NCI-H1048 (cell line): ENCODE results near the gene DEPDC5.

Source experiments
- DNase-seq: peaks from one replicate; lab custom pipeline; 2025; lab: John Stamatoyannopoulos, UW

Gene DEPDC5

GRCh38 chr22:31896472-31896871, 142.7 kb downstream of the DEPDC5 start:
- no peak for DNase-seq

- DNase-seq = no peak
Observed at GRCh38 chr22:31897842-31898805, 144.3 kb downstream of the DEPDC5 start.

DNA sequence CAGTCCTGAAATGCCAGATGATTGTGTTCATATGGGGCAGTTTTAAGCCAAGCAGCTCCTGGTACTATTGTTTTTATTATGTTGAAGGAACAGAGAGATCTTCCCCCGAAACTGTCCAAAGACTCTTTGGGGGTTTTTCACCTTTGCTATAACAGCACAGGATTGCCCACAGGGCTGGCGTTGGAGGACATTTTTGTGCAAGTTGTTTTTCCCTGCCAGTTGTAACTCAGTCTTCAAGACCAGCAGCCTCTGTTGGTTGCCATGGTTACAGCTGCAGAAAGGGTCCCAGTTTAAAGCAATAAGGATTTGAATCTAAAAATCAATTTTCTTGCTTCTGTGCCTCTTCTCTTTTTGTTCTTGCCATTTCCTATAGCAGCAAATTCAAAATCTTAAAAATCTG, 145.1 kb downstream of the DEPDC5 start:
- DNase-seq = no peak

DNA sequence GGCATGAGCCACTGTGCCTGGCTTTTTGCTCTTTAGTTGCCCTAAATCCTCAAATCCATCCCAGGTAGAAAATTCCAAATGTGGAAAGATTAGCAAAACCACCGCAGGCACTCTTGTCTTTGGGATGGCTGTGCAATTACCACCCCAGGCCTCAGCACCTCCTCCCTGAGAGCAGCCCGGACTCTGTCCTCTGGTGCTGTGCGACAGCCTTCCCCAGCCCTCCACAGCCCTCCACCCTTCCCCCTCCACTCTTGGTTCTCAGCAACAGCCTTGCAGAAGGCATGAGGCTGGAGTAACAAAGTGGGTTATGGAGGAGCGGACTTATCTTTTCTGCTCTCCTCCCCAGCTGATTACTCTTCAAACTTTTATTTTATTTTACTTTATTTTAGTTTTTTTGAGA, 145.8 kb downstream of the DEPDC5 start:
- DNase-seq = no peak

- no peak for DNase-seq
Observed at GRCh38 chr22:31901388-31902137, 147.7 kb downstream of the DEPDC5 start.

- DNase-seq = no peak
Observed at GRCh38 chr22:31904651-31905050, 150.8 kb downstream of the DEPDC5 start.

DNA sequence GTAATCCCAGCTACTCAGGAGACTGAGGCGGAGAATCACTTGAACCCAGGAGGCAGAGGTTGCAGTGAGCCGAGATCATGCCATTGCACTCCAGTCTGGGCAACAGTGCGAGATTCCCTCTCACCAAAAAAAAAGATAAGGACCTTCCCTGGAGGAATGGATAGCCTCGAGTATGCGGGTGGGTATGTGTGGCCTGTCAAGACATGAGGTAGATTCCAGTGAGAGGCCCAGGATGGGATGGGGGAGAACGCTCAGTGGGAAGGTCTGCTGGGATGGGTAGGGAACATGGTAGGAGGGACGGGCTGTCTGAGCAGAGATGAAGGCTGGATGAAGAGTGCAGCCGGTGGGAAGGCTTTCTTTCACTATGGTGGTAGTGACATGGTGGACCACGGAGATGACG, 151.5 kb downstream of the DEPDC5 start:
- DNase-seq = no peak

GRCh38 chr22:31906086-31906485, 152.3 kb downstream of the DEPDC5 start:
- no peak for DNase-seq

GRCh38 chr22:31906569-31906968, 152.8 kb downstream of the DEPDC5 start:
- no peak for DNase-seq

DNA sequence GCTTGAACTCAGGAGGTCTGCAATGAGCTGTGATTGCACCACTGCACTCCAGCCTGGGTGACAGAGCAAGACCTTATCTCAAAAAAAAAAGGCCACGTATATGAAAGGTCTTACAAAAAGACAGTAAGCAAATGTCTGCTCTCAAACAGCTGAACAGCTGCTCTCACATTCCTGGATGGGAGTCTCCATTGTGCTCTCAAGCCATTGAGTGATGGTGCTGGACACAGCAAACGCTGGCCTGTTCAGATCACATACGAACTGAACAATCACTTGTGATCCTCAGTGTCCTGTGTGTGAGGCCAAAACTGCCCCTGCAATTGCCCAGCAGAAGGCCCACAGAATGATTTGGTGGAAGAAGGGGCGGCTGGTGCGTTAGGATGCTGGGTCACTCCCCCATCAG, 156.2 kb downstream of the DEPDC5 start:
- DNase-seq = no peak

DNA sequence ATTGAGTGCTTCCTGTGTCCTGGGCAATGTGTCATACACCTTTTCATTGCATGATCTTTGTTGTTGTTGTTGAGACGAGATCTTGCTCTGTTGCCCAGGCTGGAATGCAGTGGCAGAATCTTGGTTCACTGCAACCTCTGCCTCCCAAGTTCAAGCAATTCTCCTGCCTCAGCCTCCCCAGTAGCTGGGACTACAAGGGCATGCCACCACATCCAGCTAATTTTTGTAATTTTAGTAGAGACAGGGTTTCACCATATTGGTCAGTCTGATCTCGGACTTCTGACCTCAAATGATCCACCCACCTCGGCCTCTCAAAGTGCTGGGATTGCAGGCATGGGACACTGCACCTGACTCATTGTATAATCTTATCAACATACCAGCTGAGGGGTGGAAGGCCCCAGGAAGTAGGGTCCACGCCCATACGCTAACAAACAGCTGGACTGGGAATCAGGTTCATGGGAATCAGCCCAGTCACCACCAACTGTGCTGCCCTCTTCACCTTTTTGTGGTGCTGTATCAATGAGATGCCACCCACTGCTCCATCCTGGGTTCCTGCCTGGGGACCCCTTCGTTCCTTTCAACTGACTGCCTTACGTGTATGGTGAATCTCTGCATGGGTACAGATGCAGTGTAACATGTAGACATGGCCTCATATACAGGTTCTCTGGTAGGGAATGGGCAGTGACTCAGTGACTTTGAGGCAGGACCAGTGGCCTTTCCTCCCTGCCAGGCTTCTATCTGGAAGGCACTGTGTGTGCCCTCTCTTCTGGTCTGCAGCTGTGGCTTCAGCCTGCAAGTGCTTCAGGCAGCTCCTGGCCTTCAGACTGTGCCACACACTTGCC, 158.0 kb downstream of the DEPDC5 start:
- no peak for DNase-seq

DNA sequence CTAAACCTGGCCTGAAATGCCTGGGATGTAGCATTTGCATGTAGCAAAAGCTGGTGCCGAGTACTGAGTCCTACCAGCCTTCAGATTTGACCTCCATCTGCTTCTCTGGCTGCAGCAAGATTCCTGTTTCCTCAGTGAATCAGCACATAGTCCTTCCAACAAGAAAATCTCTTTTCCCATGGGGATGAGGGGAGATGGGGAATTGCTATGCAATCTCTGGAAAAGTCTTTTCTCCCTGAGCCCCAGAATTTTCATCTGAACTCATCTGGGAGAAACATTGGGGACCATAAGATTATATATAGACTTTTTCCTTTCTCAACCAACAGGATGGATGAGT, 158.6 kb downstream of the DEPDC5 start:
- DNase-seq = no peak

DNA sequence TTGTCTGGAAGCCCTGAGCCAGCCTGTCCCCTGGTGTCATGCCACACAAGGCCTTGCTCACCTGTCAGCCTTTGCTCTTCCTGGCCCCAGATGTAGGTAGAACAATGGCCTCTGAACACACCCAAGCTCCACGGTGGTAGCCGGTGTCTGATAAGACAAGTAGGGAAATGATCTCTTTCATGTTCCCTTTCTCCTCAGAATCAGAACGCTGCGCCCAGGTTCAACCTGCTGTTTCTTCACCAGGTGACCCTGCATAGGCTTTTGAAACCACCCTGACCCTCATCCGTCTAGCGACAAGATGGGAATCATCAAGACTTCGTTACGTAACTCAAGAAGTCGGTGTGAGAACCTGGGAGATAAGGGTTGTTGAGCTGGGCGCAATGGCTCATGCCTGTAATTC, 161.8 kb downstream of the DEPDC5 start:
- no peak for DNase-seq

DNA sequence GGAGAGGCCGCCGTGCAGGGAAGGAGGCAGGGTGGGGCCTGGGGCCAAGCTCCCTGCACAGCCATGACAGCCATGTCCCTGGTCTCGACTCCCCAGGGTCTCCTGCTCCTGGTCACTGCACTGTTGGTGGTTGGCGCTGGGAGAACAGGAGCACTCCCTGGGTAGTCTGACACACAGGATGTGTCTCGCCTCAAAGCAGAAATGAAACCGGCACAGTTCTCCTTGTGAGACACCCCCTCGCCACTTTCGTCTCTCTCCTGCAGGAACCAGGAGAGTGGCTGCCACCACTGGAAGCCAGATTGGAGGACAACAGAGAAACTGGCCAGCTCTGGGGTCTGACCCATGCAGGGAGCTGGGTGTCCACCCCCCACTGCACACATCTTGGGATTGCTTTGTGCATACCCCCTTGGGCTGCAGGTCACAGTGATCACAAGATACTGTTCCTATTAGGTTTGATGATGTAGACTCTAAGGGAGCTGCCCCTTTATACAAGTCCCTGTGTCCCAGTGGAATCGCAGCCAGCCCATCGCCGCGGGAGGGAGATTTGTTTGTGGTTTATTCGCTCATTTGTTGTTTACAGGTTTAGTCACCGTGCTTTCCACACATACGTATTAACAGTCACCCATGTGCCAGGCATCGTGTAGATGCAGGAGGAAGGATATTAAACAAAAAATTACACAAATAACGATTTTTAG, 163.6 kb downstream of the DEPDC5 start:
- no peak for DNase-seq

DNA sequence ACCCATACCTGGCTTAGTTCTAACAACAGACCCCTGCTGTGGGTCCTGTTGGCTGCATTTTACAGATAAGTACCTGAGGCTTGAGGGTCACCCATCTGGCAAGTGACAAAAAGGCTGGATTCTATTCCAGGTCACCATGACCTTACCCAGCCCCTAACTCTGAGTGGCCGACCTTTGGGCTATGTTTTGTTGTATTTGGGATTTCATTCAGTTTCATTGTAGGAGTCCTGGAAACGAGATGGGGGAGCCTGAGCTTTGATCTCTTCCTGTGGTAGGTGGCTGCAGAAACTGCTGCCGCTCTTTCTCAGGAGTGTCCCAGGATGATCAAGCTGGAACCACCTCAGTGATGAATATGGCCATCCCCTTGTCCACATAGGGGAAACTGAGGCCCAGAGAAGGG, 165.9 kb downstream of the DEPDC5 start:
- DNase-seq = no peak

GRCh38 chr22:31920306-31920705, 166.5 kb downstream of the DEPDC5 start:
- no peak for DNase-seq

DNA sequence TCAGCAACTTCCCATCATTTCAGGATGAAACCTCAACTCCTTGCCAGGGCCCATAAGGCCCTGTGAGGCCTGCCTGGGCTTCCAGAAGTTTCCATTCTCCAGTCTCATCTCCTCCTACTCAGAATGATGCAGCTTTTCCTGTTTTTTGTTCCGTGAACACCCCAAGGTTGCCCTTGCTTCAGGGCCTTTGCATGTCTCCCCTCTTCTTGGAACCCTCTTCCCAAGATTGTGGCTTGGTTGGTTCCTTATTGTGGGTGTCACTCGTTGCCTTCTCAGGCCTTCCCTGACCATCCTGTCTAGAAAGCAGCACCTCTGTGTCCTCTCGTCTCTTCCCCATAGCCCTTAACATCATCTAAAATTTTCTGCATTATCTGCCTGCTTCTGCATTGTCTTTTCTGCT, 167.3 kb downstream of the DEPDC5 start:
- no peak for DNase-seq

DNA sequence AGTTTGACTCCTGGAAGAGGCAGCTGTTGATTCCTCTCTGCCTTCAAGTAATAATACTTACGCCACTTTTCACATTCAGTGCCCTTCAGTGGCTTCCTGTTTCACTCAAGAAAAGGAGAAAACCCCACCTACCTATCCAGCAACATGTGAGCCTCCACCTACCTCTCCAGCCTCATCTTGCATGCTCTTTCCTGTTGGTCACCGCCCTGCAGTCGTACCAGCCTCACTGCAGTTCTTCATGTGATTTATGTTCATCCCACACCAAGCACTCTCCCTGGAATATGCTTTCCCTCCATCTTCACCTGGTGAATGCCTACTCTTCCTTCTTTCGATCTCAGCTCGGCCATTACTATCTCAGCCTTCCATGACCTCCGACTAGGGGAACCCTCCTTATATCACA, 168.7 kb downstream of the DEPDC5 start:
- DNase-seq = no peak

DNA sequence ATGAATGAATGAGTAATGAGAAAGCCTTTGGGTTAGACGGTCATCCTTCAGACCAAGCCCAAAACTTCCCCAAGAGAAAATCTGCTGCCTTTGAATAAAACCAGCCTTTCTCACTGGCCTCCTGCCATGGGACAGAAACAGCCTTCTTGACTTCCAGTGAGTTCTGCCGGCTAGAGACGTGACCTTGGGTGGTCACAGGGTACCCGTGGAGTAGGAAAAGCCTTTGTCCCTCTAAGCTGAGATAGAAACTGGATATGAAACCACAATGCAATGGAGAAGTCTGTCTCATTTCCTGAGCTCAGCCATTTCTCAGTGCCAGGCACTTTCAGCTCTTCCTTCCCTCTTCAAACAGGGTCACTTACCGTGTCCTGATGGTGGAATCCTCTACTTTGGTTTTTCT, 169.3 kb downstream of the DEPDC5 start:
- DNase-seq = no peak

DNA sequence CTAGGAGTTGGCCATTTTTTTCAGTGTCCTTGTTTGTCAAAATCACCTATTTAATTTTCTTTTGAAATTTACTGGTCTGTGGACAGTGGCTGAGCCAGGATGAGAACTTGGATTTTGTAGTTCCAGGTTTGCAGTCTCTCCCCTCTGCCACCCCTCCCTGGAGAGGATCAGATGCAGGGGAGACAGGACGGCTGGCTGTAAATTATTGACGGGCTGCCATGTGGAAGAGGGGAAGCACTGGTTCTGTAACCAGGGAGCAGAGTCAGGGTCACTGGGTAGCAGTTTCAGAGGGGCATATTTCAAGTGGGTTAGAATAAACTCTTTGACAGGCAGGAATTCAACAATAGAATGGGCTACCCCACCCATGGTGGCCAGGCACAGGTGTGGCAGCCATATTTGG, 169.9 kb downstream of the DEPDC5 start:
- no peak for DNase-seq

DNA sequence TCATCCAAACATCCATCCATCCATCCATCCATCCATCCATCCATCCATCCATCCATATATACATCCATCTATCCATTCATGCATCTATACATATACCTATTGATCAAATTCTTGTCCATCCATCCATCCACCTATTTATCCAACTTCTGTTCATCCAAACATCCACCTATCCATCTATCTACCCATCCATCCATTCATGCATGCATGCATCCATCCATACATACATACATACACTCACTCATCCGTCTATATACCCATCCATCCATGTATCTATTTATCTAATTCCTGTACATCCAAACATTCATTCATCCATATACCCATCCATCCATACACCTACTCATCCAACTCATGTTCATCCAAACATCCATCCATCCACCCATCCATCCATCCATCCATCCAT, 171.2 kb downstream of the DEPDC5 start:
- no peak for DNase-seq

GRCh38 chr22:31926024-31926423, 172.2 kb downstream of the DEPDC5 start:
- DNase-seq = no peak
